HG02973 (cell line): ENCODE results near the gene UBE2S.

Experiments used
- ATAC-seq: cut with Tn5 transposase; IDR thresholded peaks from one replicate; pipeline ENCODE4 v1.9.1; 2021; ENCODE audit warnings: moderate library complexity; ENCODE audit not compliant: unreplicated experiment

UBE2S gene

DNA sequence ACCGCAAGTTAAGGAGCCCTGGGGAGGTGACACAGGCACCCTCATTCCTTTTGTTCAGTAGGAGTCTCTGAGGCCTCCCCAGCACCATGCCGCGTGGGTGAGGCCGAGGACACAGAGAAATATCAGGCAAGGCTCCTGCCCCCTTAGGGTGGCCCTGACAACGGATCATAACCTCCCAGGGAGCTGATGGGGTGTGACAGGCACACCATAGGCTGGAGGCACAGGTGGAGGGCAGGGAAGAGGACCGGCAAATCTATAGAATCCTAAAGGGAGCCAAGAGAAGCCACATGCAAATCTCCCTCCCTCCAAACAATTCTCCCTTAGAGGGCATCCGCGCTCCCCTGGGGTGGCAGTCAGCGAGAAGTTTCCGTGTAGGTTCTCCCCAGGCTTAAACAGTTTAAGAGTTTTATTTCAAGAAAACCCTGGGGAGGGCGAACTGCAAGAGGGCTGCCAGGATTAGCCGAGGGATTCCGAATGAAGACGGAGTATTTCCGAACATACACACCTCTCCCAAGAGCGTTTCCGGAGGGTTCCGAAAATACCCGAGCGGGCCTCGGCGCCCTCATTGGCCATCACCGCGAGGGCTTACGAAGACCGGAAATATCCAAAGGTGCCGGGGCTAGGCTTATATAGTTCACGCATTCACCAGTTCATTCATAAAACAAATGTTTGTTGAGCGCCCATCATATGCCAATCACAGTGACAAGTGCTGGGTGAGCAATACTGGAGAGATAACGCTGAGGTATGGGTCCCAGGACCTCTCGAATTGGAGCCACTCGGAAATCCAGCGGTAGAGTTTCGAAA, 22.5 kb downstream of the UBE2S start:
- peak; percentile 46 for ATAC-seq

DNA sequence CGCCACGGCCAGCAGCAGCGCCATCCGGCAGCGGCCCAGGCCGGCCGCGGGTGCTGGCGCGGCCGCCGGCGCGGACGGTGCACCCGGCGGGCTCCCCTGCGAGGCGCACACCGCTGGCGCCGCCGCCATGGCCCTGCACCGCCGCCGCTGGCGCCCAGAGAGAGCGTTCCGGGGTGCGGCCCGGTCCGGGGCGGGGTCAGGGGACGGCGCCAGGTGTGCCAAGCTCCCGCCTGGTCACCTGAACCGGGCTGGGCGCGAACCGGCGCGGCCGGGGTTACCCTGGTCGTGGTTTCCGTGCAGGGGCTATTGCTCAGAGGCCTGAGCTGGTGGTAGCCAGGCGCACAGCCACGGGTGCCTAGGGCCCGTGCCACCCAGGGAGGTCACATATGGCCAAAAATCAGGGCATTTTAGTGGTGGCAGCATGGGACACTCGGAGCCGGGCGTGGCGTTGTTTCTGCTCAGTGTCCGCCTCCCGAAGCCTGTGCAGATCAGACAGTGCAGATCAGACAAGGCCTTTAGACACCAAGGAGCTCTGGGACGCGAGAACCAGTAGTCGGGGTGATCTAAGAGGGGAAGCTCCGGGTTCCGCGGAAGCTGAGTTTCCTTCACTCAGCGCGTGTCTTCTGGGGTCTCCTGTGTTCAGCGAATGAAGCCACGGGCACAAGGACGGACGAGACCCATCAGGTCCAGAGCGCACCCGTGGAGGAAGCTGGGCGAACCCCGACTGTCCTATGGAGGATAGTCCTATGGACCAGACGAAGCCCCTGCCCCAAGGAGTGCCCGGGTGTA, 23.3 kb downstream of the UBE2S start, which contains the start of gene TMEM238:
Gene TMEM238 (minus strand): TSS at position 162 of the 789 bp plus-strand sequence. CDS start 33 bp downstream, at position 129.
- ATAC-seq, result no peak

DNA sequence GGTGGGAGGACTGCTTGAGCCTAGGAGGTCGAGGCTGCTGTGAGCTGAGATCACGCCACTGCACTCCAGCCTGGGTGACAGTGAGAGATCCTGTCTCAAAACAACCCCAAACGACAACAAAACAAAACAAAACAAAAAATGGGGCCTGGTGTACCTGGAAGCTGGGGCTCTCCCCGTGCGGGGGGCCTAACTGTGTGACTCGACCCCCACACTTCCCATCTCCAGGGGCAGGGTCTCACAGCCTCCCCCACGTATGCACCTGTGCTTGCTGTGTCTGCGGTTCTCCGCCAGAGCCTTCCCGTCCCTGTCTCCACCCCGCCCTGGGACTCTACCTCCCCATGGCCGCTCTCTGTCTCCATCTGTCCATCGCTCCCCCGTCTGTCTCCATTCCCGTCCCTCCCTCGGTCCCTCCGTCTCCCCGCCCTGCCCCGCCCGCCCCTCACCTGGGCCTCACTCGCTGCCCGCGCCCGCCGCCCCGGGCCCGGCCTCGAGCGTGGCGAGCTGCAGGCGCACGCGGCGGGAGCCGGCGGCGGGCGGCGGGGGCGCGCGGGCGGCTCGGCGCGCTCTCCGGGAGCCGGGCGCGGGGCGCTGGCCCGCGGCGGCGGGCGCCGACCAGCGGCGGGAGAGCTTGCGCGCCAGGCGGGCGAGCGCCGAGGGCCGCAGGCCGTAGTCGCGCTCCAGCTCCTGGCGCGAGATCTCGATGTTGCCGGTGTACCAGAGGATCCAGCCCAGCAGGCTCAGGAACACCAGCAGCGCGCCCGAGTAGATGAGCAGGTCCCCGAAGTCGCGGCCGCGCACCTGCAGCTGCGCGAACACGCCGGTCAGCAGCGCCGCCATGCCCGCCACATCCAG, 24.1 kb downstream of the UBE2S start:
- ATAC-seq, result no peak

DNA sequence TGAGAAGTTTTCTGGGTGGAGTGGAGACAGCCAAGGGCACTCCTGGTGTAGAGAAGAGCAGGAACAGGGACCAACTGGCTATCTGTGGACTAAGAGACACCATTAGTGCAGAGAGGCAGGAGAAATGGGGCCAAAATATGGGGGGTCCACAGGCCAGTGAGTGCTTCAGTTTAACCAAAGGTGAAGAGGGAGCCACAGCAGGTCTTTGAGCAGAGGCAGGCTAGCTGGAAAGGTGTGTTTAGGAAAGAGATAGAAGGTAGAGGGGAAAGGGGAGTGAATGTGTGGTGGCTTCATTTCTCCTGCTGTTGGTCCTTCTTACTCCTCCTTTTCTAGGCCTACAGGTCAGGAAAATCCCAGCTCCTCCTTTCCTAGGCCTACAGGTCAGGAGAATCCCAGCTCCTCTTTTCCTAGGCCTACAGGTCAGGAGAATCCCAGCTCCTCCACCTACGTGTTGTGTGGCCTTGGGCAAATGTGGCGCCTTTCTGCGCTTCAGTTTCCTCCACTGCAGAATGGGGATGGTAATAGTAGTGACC, 25.0 kb downstream of the UBE2S start:
- ATAC-seq, result no peak

DNA sequence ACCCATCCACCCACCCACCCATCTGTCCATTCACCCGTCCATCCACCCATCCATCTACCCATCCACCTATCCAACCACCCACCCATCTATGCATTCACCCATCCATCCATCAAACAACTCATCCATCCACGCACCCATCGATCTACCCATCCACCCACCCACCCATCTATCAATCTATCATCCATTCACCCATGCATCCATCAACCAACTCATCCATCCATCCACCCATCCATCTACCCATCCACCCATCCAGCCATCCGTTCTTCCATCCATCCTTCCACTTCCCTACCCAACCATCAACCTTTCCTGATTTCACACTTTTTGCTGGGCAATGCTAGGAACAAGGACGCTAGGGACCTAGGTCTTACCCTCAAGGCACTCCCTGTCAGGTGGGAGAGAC, 25.6 kb downstream of the UBE2S start:
- no peak for ATAC-seq

DNA sequence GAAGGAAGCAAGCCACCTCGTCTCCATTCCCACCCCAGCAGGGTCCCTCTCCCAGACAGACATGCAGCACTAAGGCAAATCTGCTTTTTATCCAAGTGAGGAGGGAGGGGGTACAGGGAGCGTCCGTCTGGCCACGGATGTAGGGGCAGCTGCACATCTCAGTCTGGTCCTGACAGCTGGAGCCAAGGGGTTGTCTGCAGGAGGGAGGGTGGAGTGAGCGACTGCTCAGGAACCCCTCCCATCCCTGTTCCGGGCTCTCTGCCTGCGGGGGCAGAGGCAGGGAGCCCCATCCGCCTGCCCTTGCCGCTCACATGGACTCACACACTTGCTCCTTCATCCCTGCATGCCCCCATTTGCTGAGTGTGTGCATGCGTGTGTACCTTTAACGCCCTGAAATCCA, 28.4 kb downstream of the UBE2S start:
- no peak for ATAC-seq

DNA sequence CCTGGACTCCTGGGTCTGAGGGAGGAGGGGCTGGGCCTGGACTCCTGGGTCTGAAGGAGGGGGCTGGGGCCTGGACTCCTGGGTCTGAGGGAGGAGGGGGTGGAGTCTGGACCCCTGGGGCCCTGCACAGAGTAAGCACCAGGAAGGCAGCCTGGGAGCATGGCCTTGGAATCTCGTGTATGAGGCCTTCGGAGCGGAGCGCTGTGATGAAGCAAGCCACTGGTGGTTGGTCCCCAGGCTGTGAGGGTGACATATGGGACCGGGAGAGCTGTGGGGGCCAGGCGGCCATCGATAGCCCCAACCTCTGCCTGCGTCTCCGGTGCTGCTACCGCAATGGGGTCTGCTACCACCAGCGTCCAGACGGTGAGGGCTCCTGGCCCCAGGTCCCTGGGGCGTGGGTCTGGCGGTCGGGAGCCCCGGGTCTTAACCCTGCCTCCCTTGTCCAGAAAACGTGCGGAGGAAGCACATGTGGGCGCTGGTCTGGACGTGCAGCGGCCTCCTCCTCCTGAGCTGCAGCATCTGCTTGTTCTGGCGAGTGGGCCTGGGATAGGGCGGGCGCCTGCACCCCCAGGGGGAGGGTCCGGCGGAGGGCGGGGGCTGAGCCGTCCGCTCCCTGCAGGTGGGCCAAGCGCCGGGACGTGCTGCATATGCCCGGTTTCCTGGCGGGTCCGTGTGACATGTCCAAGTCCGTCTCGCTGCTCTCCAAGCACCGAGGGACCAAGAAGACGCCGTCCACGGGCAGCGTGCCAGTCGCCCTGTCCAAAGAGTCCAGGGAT, 30.0 kb downstream of the UBE2S start:
- no peak for ATAC-seq

DNA sequence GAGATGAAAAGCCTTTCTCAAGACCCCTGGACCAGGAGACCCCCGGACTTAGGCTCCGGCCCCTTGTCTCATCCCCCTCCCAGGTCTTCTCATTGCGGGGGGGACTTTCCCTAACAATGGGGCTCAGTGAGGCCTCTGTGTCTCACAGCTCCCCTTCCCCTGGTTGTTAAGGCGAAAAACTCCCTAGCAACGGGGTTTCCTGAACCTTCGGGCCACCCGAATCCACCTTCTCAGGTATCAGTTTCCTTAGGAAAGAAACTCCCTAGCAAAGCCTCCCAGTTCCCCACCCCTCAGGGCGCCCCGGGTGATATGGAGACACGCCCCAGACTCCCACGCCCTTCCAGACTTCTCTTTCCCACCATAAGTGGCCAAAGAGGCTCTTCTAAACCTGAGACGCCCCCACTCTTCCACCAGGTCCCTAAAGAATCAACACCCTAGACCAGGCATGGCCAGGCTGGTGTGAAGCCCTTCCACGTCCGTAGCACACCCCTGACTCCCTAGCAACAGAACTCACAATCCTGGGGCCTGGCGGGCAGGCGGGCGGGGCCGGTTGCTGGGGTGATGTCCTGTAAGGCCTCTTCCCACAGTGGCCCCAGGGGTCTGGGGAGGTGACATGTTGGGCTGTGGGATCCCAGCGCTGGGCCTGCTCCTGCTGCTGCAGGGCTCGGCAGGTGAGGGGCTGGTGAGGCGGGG, 31.2 kb downstream of the UBE2S start, which contains the start of gene TMEM190:
Gene TMEM190 (plus strand): TSS at position 586 of the 693 bp plus-strand sequence. CDS start 28 bp downstream, at position 614.
- ATAC-seq, result no peak

DNA sequence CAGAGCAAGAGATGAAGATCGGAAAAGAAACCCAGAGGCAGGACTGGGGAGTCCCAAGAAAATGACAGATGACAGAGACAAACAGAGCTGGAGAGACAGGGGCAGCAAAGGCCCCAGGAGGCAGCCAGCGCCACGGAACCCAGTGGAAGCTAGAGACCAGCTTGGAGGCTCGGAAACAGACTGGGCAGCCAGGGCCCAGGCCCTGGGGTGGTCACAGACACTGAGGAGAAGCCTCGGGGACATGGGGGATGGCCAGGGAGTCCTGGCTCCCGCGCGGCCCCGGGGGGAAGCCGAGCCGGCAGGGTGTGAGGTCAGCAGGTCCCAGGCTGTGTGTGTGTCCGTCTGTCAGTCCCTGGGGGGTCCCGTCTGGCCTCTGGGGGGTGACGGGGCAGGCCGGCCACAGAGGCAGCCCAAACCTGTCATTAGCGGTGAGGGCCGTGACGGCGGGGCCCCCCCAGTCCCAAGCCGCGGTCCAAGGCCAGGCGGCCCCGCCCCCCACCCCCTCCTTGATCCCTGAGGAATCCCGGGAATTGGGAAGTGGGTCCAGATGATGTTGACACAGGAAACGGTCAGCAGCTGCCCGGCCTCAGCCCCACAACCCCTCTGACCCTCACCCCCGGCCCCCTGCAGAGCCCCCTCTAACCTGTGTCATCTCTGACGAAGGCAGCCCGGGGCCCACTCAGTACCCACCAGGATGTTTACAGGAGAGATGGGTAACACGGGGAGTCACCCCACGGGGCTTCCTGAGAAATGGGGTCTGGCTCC, 33.4 kb downstream of the UBE2S start:
- no peak for ATAC-seq

DNA sequence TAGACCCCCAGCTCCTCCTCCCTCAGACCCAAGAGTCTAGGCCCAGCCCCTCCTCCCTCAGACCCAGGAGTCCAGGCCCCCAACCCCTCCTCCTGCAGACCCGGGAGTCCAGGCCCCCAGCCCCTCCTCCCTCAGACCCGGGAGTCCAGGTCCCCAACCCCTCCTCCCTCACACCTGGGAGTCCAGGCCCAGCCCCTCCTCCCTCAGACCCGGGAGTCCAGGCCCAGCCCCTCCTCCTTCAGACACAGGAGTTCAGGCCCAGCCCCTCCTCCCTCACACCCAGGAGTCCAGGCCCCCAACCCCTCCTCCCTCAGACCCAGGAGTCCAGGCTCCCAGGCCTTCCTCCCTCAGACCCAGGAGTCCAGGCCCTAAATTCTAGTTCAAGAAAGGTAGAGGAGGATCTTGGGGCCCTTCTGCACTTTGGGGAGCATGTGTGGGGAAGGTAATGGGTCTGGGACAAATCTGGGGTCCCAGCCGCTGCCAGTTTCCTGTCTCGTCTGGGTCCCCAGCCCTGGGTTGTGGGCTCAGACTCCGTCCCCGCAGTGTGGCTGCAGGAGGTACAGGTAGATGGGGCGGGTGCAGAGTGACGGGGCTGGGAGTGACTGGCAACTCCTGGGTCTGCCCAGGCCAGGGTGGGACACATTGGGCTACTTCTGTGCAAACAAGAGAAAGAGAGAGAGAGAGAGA, 34.1 kb downstream of the UBE2S start:
- ATAC-seq, result no peak

DNA sequence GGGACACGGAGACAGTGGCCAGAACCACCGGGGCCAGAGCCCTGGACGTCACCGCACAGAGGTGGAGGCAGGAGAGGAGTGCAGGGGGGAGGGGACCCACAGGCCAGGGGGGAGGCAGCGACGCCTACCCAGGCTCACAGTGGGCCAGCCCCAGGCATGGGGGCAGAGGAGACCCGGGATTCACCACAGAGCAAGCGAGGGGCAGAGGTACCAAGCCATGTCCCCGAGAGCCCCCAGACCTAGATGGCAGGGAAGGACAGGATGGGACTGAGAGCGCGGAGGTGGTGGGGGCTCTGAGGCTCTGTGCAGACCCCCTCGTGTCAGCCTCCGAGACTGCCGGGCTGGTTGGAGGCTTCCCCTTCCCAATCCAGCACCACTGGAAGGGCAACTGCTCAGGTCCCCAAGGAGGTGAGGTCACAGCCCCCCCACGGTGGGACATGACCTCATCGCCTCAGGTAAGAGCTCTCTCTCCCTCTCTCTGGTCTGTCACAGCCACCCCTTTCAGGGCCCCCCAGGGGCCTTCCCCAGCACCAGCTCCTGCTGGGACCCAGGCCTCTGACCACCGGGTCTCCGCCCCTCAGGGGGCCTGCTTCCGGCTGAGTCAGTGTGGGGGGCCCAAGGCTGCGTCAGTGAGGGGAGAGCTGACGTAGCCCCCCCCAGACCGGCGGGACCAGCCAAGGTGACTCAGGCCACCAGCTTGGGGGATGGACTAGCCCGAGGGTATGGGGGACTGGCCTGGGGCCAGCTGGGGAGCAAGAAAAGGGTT, 35.1 kb downstream of the UBE2S start:
- no peak for ATAC-seq

DNA sequence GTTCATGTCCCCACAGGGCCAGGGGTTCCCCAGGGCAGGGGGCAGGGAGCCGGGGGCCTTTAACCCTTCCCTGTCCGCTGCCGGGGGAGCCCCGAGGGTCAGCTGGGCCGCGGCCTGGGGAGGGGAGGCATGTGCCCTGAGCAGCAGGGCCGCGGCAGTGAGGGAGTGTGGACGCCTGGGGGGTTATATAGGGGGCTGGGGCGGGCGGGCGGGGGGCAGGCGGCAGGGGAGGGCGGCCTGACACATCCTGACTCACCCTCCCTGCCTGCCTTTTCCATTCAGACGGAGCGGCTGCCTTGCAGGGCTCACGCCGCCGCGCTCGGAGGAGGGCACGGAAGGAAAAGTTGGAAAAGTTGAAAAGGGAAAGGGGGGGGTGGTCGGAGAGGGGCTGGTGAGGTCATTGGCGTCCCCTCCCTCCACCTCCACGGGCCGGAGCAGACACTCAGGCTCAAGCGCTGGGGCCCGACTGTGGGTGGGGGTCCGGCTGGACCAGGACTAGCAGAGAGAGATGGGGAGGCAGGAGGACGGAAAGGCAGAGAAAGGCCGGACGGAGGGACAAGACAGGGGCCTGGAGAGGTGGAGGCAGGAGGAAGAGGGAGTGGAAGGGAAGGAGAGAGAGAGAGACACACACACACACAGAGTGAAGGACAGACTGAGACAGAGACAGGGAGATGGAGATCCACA, 37.1 kb downstream of the UBE2S start, which contains the start of gene IL11:
Gene IL11 (minus strand): TSS at position 159 of the 684 bp plus-strand sequence. CDS start 153 bp downstream, at position 6.
- no peak for ATAC-seq

DNA sequence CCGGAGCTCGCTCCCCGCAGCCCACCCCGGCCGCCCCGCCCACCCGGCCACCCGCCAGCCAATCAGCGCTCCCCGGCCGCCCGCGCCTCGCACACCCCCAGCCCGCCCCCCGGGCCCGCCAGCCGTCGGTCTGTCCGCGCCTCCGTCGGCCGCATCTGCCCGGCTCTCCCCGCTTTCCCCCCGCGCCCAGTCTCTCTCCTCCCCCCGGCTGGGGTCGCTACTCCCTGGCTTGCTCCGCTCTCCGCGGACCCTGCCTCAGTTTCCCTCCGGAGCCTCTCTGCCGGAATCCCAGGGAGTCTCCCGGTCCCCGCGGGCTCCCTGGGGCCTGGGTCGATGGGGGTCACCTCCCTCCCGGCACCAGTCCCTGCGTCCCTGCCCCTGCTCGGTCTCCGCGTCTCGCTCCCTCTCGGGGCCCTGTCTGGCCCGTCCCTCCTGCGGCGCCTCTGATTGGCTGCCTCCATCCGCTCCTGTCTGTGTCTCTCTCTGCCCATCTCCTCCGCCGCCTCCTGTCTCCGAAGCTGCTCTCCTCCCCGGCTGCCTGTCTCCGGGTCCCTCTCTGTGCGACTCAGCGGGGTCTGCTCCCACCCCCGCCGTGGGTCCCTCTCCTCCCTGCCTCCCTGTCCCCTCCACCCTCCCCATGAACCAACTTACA, 37.8 kb downstream of the UBE2S start:
- no peak for ATAC-seq

DNA sequence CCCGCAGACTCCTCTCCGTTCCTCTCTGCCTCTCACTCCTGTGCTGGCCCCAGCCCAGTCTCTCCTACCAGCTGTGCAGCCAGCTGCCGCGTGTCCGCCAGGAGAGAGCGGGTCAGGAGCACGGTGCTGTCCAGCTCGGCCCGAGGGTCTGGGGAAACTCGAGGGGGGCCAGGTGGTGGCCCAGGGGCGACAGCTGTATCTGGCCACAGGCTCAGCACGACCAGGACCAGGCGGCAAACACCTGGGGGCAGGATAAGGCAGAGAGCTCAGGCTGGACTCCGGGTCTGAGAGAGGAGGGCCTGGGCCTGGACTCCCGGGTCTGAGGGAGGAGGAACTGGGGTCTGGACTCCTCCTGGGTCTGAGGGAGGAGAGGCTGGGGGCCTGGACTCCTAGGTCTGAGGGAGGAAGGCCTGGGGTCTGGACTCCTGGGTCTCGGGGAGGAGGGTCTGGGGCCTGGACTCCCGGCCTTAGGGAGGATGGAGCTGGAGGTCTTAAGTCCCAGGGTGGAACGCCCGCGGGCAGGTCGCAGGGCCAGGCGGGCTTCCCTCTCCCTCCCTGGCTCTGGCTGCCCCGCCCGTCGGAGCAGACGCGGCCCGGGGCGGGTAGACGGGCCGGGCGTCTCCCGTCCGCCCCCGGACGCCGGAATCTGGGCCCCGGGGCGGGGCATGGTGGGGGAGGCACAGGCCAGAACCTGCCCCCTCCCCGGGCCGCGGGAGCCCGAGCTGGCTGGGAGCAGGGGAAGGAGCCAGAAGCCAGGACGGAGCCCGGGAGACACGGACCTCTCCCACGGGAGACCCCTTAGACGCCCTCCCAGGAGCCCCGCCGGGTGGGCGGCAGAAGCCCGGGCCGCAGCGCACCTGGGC, 38.7 kb downstream of the UBE2S start:
- ATAC-seq, result no peak

DNA sequence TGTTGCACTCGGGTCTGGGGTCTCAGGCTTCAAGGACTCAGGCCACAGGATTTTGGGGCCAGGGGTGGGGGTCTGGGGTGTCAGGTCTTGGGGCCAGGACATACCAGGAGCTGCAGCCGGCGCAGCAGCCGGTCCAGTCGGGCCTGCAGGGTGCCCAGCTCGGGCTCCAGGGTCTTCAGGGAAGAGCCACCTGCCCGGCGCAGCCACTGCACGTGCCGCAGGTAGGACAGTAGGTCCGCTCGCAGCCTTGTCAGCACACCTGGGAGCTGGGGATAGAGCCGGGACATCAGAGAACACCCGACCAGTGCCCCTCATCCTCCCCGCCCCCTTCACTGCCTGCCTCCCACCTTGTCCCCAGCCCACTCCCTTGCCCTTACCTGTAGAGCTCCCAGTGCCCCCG, 39.5 kb downstream of the UBE2S start:
- ATAC-seq, result no peak
